ENCODE results near the gene HECTD4.

HECTD4 gene

GRCh38 chr12:112319395-112319794 lies 62.8 kb downstream of the HECTD4 start:
- Histone ChIP-seq H3K9ac (ENCODE audit: low read depth, low read length) (no peak overlapping the region), H3K4me3 (ENCODE audit: low read depth, low read length) (no peak overlapping the region), H3K27ac (ENCODE audit: low read depth, low read length) (no peak overlapping the region), H3K27me3 (ENCODE audit: control insufficient read depth, insufficient read depth, low read length) (no peaks in the 10 kb centered on the region), H3K4me1 (ENCODE audit: control insufficient read depth, insufficient read depth, low read length) (peaks cover 19% of the 10 kb centered on the region), H3K9me3 (ENCODE audit: control insufficient read depth, insufficient read depth, low read length) (no peaks in the 10 kb centered on the region), H3K36me3 (ENCODE audit: control insufficient read depth, insufficient read depth, low read length) (peaks cover 3% of the 10 kb centered on the region; the same call in 1 of the 2 replicates)

- no peaks in the 10 kb centered on the region for H3K27me3 ChIP-seq (ENCODE audit: control insufficient read depth, insufficient read depth, low read length)
- H3K27ac ChIP-seq (ENCODE audit: low read depth, low read length): no peak overlapping the region
- H3K36me3 ChIP-seq (ENCODE audit: control insufficient read depth, insufficient read depth, low read length): peaks cover 17% of the 10 kb centered on the region
- no peak overlapping the region for H3K4me3 ChIP-seq (ENCODE audit: low read depth, low read length)
- H3K9me3 ChIP-seq (ENCODE audit: control insufficient read depth, insufficient read depth, low read length): no peaks in the 10 kb centered on the region
- H3K9ac ChIP-seq (ENCODE audit: low read depth, low read length): no peak overlapping the region
- H3K4me1 ChIP-seq (ENCODE audit: control insufficient read depth, insufficient read depth, low read length): peaks cover 15% of the 10 kb centered on the region
These were observed 64.8 kb downstream of the HECTD4 start for GRCh38 chr12:112317481-112317880.

GRCh38 chr12:112314981-112315380 lies 67.2 kb downstream of the HECTD4 start:
- no peaks in the 10 kb centered on the region for H3K4me1 ChIP-seq (ENCODE audit: control insufficient read depth, insufficient read depth, low read length)
- peaks cover 23% of the 10 kb centered on the region for H3K36me3 ChIP-seq (ENCODE audit: control insufficient read depth, insufficient read depth, low read length)
- H3K4me3 ChIP-seq (ENCODE audit: low read depth, low read length): no peak overlapping the region
- H3K27me3 ChIP-seq (ENCODE audit: control insufficient read depth, insufficient read depth, low read length): no peaks in the 10 kb centered on the region
- no peak overlapping the region for H3K27ac ChIP-seq (ENCODE audit: low read depth, low read length)
- no peaks in the 10 kb centered on the region for H3K9me3 ChIP-seq (ENCODE audit: control insufficient read depth, insufficient read depth, low read length)
- H3K9ac ChIP-seq (ENCODE audit: low read depth, low read length): no peak overlapping the region

- no peaks in the 10 kb centered on the region for H3K4me1 ChIP-seq (ENCODE audit: control insufficient read depth, insufficient read depth, low read length)
- H3K9me3 ChIP-seq (ENCODE audit: control insufficient read depth, insufficient read depth, low read length): no peaks in the 10 kb centered on the region
- no peak overlapping the region for H3K4me3 ChIP-seq (ENCODE audit: low read depth, low read length)
- H3K27ac ChIP-seq (ENCODE audit: low read depth, low read length): no peak overlapping the region
- H3K9ac ChIP-seq (ENCODE audit: low read depth, low read length): no peak overlapping the region
- no peaks in the 10 kb centered on the region for H3K27me3 ChIP-seq (ENCODE audit: control insufficient read depth, insufficient read depth, low read length)
- peaks cover 57% of the 10 kb centered on the region for H3K36me3 ChIP-seq (ENCODE audit: control insufficient read depth, insufficient read depth, low read length)
These were observed 72.4 kb downstream of the HECTD4 start for GRCh38 chr12:112309797-112310196.

- Histone ChIP-seq H3K4me1 (ENCODE audit: control insufficient read depth, insufficient read depth, low read length) (no peaks in the 10 kb centered on the region), H3K36me3 (ENCODE audit: control insufficient read depth, insufficient read depth, low read length) (peaks cover 49% of the 10 kb centered on the region)
These were observed 73.6 kb downstream of the HECTD4 start for GRCh38 chr12:112308652-112309051.

GRCh38 chr12:112308161-112308560 lies 74.1 kb downstream of the HECTD4 start:
- Histone ChIP-seq H3K4me1 (ENCODE audit: control insufficient read depth, insufficient read depth, low read length) (no peaks in the 10 kb centered on the region), H3K27me3 (ENCODE audit: control insufficient read depth, insufficient read depth, low read length) (no peaks in the 10 kb centered on the region), H3K9ac (ENCODE audit: low read depth, low read length) (no peak overlapping the region), H3K27ac (ENCODE audit: low read depth, low read length) (no peak overlapping the region), H3K9me3 (ENCODE audit: control insufficient read depth, insufficient read depth, low read length) (no peaks in the 10 kb centered on the region), H3K36me3 (ENCODE audit: control insufficient read depth, insufficient read depth, low read length) (peaks cover 49% of the 10 kb centered on the region), H3K4me3 (ENCODE audit: low read depth, low read length) (no peak overlapping the region)

More at GRCh38 chr12:112308652-112309051, 73.6 kb downstream of the HECTD4 start:
- Histone ChIP-seq H3K4me3 (ENCODE audit: low read depth, low read length) (no peak overlapping the region), H3K9me3 (ENCODE audit: control insufficient read depth, insufficient read depth, low read length) (no peaks in the 10 kb centered on the region), H3K9ac (ENCODE audit: low read depth, low read length) (no peak overlapping the region), H3K27me3 (ENCODE audit: control insufficient read depth, insufficient read depth, low read length) (no peaks in the 10 kb centered on the region), H3K27ac (ENCODE audit: low read depth, low read length) (no peak overlapping the region)

- no peak overlapping the region for H3K4me3 ChIP-seq (ENCODE audit: low read depth, low read length)
- no peaks in the 10 kb centered on the region for H3K9me3 ChIP-seq (ENCODE audit: control insufficient read depth, insufficient read depth, low read length)
- no peak overlapping the region for H3K9ac ChIP-seq (ENCODE audit: low read depth, low read length)
- no peak overlapping the region for H3K27ac ChIP-seq (ENCODE audit: low read depth, low read length)
- H3K4me1 ChIP-seq (ENCODE audit: control insufficient read depth, insufficient read depth, low read length): 0 out of 2 replicates have a peak, but pooled peaks cover 3% of the 10 kb centered on the region
- peaks cover 47% of the 10 kb centered on the region for H3K36me3 ChIP-seq (ENCODE audit: control insufficient read depth, insufficient read depth, low read length)
- no peaks in the 10 kb centered on the region for H3K27me3 ChIP-seq (ENCODE audit: control insufficient read depth, insufficient read depth, low read length)
These were observed 74.8 kb downstream of the HECTD4 start for GRCh38 chr12:112307317-112308011.

GRCh38 chr12:112305951-112306350 lies 76.3 kb downstream of the HECTD4 start:
- Histone ChIP-seq H3K9me3 (ENCODE audit: control insufficient read depth, insufficient read depth, low read length) (no peaks in the 10 kb centered on the region), H3K36me3 (ENCODE audit: control insufficient read depth, insufficient read depth, low read length) (peaks cover 48% of the 10 kb centered on the region), H3K27ac (ENCODE audit: low read depth, low read length) (no peak overlapping the region), H3K9ac (ENCODE audit: low read depth, low read length) (no peak overlapping the region), H3K4me1 (ENCODE audit: control insufficient read depth, insufficient read depth, low read length) (0 out of 2 replicates have a peak, but pooled peaks cover 3% of the 10 kb centered on the region), H3K27me3 (ENCODE audit: control insufficient read depth, insufficient read depth, low read length) (no peaks in the 10 kb centered on the region), H3K4me3 (ENCODE audit: low read depth, low read length) (no peak overlapping the region)

GRCh38 chr12:112304436-112304835 lies 77.8 kb downstream of the HECTD4 start:
- Histone ChIP-seq H3K9ac (ENCODE audit: low read depth, low read length) (no peak overlapping the region), H3K4me3 (ENCODE audit: low read depth, low read length) (no peak overlapping the region), H3K9me3 (ENCODE audit: control insufficient read depth, insufficient read depth, low read length) (no peaks in the 10 kb centered on the region), H3K4me1 (ENCODE audit: control insufficient read depth, insufficient read depth, low read length) (0 out of 2 replicates have a peak, but pooled peaks cover 3% of the 10 kb centered on the region), H3K36me3 (ENCODE audit: control insufficient read depth, insufficient read depth, low read length) (peaks cover 44% of the 10 kb centered on the region), H3K27me3 (ENCODE audit: control insufficient read depth, insufficient read depth, low read length) (no peaks in the 10 kb centered on the region), H3K27ac (ENCODE audit: low read depth, low read length) (no peak overlapping the region)

GRCh38 chr12:112303799-112304198 lies 78.4 kb downstream of the HECTD4 start:
- H3K4me1 ChIP-seq (ENCODE audit: control insufficient read depth, insufficient read depth, low read length): 0 out of 2 replicates have a peak, but pooled peaks cover 3% of the 10 kb centered on the region
- H3K9ac ChIP-seq (ENCODE audit: low read depth, low read length): no peak overlapping the region
- no peak overlapping the region for H3K4me3 ChIP-seq (ENCODE audit: low read depth, low read length)
- peaks cover 40% of the 10 kb centered on the region for H3K36me3 ChIP-seq (ENCODE audit: control insufficient read depth, insufficient read depth, low read length)
- H3K27ac ChIP-seq (ENCODE audit: low read depth, low read length): peak overlapping the region; percentile 53
- no peaks in the 10 kb centered on the region for H3K27me3 ChIP-seq (ENCODE audit: control insufficient read depth, insufficient read depth, low read length)
- H3K9me3 ChIP-seq (ENCODE audit: control insufficient read depth, insufficient read depth, low read length): no peaks in the 10 kb centered on the region

- Histone ChIP-seq H3K4me3 (ENCODE audit: low read depth, low read length) (no peak overlapping the region), H3K9me3 (ENCODE audit: control insufficient read depth, insufficient read depth, low read length) (no peaks in the 10 kb centered on the region), H3K9ac (ENCODE audit: low read depth, low read length) (no peak overlapping the region), H3K27ac (ENCODE audit: low read depth, low read length) (peak overlapping the region; percentile 53), H3K36me3 (ENCODE audit: control insufficient read depth, insufficient read depth, low read length) (peaks cover 38% of the 10 kb centered on the region), H3K27me3 (ENCODE audit: control insufficient read depth, insufficient read depth, low read length) (no peaks in the 10 kb centered on the region), H3K4me1 (ENCODE audit: control insufficient read depth, insufficient read depth, low read length) (0 out of 2 replicates have a peak, but pooled peaks cover 3% of the 10 kb centered on the region)
These were observed 79.2 kb downstream of the HECTD4 start for GRCh38 chr12:112303004-112303403.
